Epithelial cell of proximal tubule (primary cell): ENCODE measurements around the gene LRBA. TPM values are rescaled to one million over a fixed set of nuclear protein-coding genes. Genes with fewer than 3 reads are reported as not detected.

Experiments used
- DNase-seq: peaks from one replicate; pipeline ENCODE4 v3.0.0-alpha.2; 2011; ENCODE audit warnings: low read depth
- H3K4me3 ChIP-seq: 2 replicates; pipeline ENCODE4 v1.5.1; 2011; ENCODE audit warnings: low read depth, mild to moderate bottlenecking, low read length
- CTCF ChIP-seq: conservative IDR thresholded peaks from 2 replicates; pipeline ENCODE4 v1.5.1; 2012; ENCODE audit warnings: low read depth, mild to moderate bottlenecking, low read length
- total RNA-seq: library from RNA; depleted of rRNA; stranded (reverse); fragments of >200 nt; gene quantifications from 2 replicates; pipeline ENCODE4 v1.2.3, GENCODE V29; 2015

Gene LRBA
- total RNA-seq, 1 donor from 2014 or later = 58.9 TPM

- H3K4me3 ChIP-seq = no peak overlapping the region
- no peak for TF ChIP-seq CTCF
- no peak for DNase-seq
Measured at GRCh38 chr4:150976478-150977118, 38.5 kb downstream of the LRBA start.

GRCh38 chr4:150974750-150975149, 40.3 kb downstream of the LRBA start:
- TF ChIP-seq CTCF = no peak
- no peak for DNase-seq
- H3K4me3 ChIP-seq = no peak overlapping the region

GRCh38 chr4:150974252-150974640, 40.8 kb downstream of the LRBA start:
- DNase-seq = no peak
- no peak for TF ChIP-seq CTCF
- no peak overlapping the region for H3K4me3 ChIP-seq

GRCh38 chr4:150973626-150974251, 41.3 kb downstream of the LRBA start:
- no peak overlapping the region for H3K4me3 ChIP-seq
- no peak for DNase-seq
- TF ChIP-seq CTCF = no peak

GRCh38 chr4:150972592-150972991, 42.5 kb downstream of the LRBA start:
- no peak overlapping the region for H3K4me3 ChIP-seq
- DNase-seq = no peak
- no peak for TF ChIP-seq CTCF

- H3K4me3 ChIP-seq = no peak overlapping the region
- DNase-seq = no peak
- TF ChIP-seq CTCF = no peak
Measured at GRCh38 chr4:150971901-150972300, 43.2 kb downstream of the LRBA start.

GRCh38 chr4:150970685-150971151, 44.4 kb downstream of the LRBA start:
- no peak overlapping the region for H3K4me3 ChIP-seq
- no peak for DNase-seq
- no peak for TF ChIP-seq CTCF
